ENCODE results near the gene RALY. TPM values are rescaled to one million over a fixed set of nuclear protein-coding genes. Genes with fewer than 3 reads are reported as not detected.

Gene RALY
- total RNA-seq, 1 experiment from 2014 or later = 185 TPM

GRCh38 chr20:34082232-34082887 lies 88.6 kb downstream of the RALY start:
- Histone ChIP-seq H3K4me3 (ENCODE audit: low read depth, low read length, poor library complexity, severe bottlenecking) (no peak overlapping the region), H3K27me3 (replicated peaks; ENCODE audit: insufficient read depth, low read depth, low read length, poor library complexity) (no peaks in the 10 kb centered on the region), H3K27ac (ENCODE audit: low read depth, low read length, poor library complexity, severe bottlenecking) (peak overlapping the region; percentile 56), H3K4me1 (ENCODE audit: insufficient read depth, low read length, poor library complexity, severe bottlenecking) (peaks cover 32% of the 10 kb centered on the region), H3K36me3 (ENCODE audit: insufficient read depth, low read length, poor library complexity, severe bottlenecking) (peaks cover 29% of the 10 kb centered on the region), H3K9me3 (ENCODE audit: low read depth, low read length, poor library complexity, severe bottlenecking) (no peaks in the 10 kb centered on the region)
- intact Hi-C loops (cut with micrococcal nuclease; ENCODE audit: unreplicated experiment) = no loop called here
- TF ChIP-seq EZH2 (IDR thresholded peaks at IDR 0.05; ENCODE audit: borderline replicate concordance, low read depth, low read length, poor library complexity, severe bottlenecking) (no peak), CTCF (conservative IDR thresholded peaks at IDR 0.05; ENCODE audit: low read depth, low read length) (no peak)
- POLR2A ChIA-PET (ENCODE audit: low non-redundant PET) = interaction anchor here (0.6 kb wide), 1 partner anchor 169 kb away, joined by 3 read pairs; no protein-coding TSS in a partner anchor
- DNase-seq (ENCODE audit: low spot score) = no peak
- no TSS peak for BruUV-seq (replicated peaks)
- CTCF ChIA-PET = no interaction called here

GRCh38 chr20:34083137-34083536 lies 89.4 kb downstream of the RALY start:
- no peak overlapping the region for H3K4me3 ChIP-seq (ENCODE audit: low read depth, low read length, poor library complexity, severe bottlenecking)
- H3K27ac ChIP-seq (ENCODE audit: low read depth, low read length, poor library complexity, severe bottlenecking) = peak overlapping the region; percentile 56
- POLR2A ChIA-PET (ENCODE audit: low non-redundant PET) = interaction anchor here (0.6 kb wide), 1 partner anchor 223 kb away, joined by 3 read pairs; no protein-coding TSS in a partner anchor

GRCh38 chr20:34083781-34084180 lies 90.1 kb downstream of the RALY start:
- POLR2A ChIA-PET (ENCODE audit: low non-redundant PET) = interaction anchor here (0.6 kb wide), 1 partner anchor 223 kb away, joined by 3 read pairs; no protein-coding TSS in a partner anchor
- BruUV-seq (replicated peaks) = no TSS peak
- Histone ChIP-seq H3K9me3 (ENCODE audit: low read depth, low read length, poor library complexity, severe bottlenecking) (no peaks in the 10 kb centered on the region), H3K4me1 (ENCODE audit: insufficient read depth, low read length, poor library complexity, severe bottlenecking) (peaks cover 32% of the 10 kb centered on the region), H3K4me3 (ENCODE audit: low read depth, low read length, poor library complexity, severe bottlenecking) (no peak overlapping the region), H3K27me3 (replicated peaks; ENCODE audit: insufficient read depth, low read depth, low read length, poor library complexity) (no peaks in the 10 kb centered on the region), H3K27ac (ENCODE audit: low read depth, low read length, poor library complexity, severe bottlenecking) (peak overlapping the region; percentile 56), H3K36me3 (ENCODE audit: insufficient read depth, low read length, poor library complexity, severe bottlenecking) (peaks cover 37% of the 10 kb centered on the region)
- peak; percentile 74 for DNase-seq (ENCODE audit: low spot score)
- TF ChIP-seq CTCF (conservative IDR thresholded peaks at IDR 0.05; ENCODE audit: low read depth, low read length) (no peak), EZH2 (IDR thresholded peaks at IDR 0.05; ENCODE audit: borderline replicate concordance, low read depth, low read length, poor library complexity, severe bottlenecking) (no peak)
- intact Hi-C loops (cut with micrococcal nuclease; ENCODE audit: unreplicated experiment) = no loop called here
- CTCF ChIA-PET = no interaction called here

More at GRCh38 chr20:34083137-34083536, 89.4 kb downstream of the RALY start:
- Histone ChIP-seq H3K36me3 (ENCODE audit: insufficient read depth, low read length, poor library complexity, severe bottlenecking) (peaks cover 30% of the 10 kb centered on the region), H3K27me3 (replicated peaks; ENCODE audit: insufficient read depth, low read depth, low read length, poor library complexity) (no peaks in the 10 kb centered on the region), H3K4me1 (ENCODE audit: insufficient read depth, low read length, poor library complexity, severe bottlenecking) (peaks cover 32% of the 10 kb centered on the region), H3K9me3 (ENCODE audit: low read depth, low read length, poor library complexity, severe bottlenecking) (no peaks in the 10 kb centered on the region)
- DNase-seq (ENCODE audit: low spot score) = peak; percentile 35
- no TSS peak for BruUV-seq (replicated peaks)
- CTCF ChIA-PET = interaction anchor here (0.7 kb wide), 1 partner anchor 220 kb away, joined by 4 read pairs; no protein-coding TSS in a partner anchor
- intact Hi-C loops (cut with micrococcal nuclease; ENCODE audit: unreplicated experiment) = no loop called here
- no peak for TF ChIP-seq CTCF (conservative IDR thresholded peaks at IDR 0.05; ENCODE audit: low read depth, low read length)
- TF ChIP-seq EZH2 (IDR thresholded peaks at IDR 0.05; ENCODE audit: borderline replicate concordance, low read depth, low read length, poor library complexity, severe bottlenecking) = no peak
